ENCODE results near the gene HDAC4. TPM values are rescaled to one million over a fixed set of nuclear protein-coding genes. Genes with fewer than 3 reads are reported as not detected.

Gene HDAC4
- polyA plus RNA-seq, 1 experiment, result 4.4 TPM

- H3K36me3 ChIP-seq (ENCODE audit: control insufficient read depth, insufficient read depth, low read length), result peaks cover 2% of the 10 kb centered on the region
- no peak for DNase-seq (ENCODE audit: low read depth)
- CTCF ChIA-PET, result no interaction called here
- no peaks in the 10 kb centered on the region; the same call in 1 of the 2 replicates for H3K27me3 ChIP-seq (ENCODE audit: control insufficient read depth, insufficient read depth, low read length)
- no peak for TF ChIP-seq CTCF (IDR thresholded peaks at IDR 0.05; ENCODE audit: insufficient read depth, low read depth, low read length)
- H3K4me3 ChIP-seq (ENCODE audit: low read depth, low read length), result no peak overlapping the region
- POLR2A ChIA-PET, result no interaction called here
Observed at GRCh38 chr2:239047861-239048260, 353.0 kb downstream of the HDAC4 start.

GRCh38 chr2:239047420-239047819 is 353.4 kb downstream of the HDAC4 start:
- TF ChIP-seq CTCF (IDR thresholded peaks at IDR 0.05; ENCODE audit: insufficient read depth, low read depth, low read length), result no peak
- CTCF ChIA-PET, result no interaction called here
- POLR2A ChIA-PET, result no interaction called here
- DNase-seq (ENCODE audit: low read depth), result no peak
- H3K27me3 ChIP-seq (ENCODE audit: control insufficient read depth, insufficient read depth, low read length), result no peaks in the 10 kb centered on the region; the same call in 1 of the 2 replicates
- H3K36me3 ChIP-seq (ENCODE audit: control insufficient read depth, insufficient read depth, low read length), result no peaks in the 10 kb centered on the region
- H3K4me3 ChIP-seq (ENCODE audit: low read depth, low read length), result no peak overlapping the region

- no peak overlapping the region for H3K4me3 ChIP-seq (ENCODE audit: low read depth, low read length)
- no peaks in the 10 kb centered on the region; the same call in 1 of the 2 replicates for H3K27me3 ChIP-seq (ENCODE audit: control insufficient read depth, insufficient read depth, low read length)
- H3K36me3 ChIP-seq (ENCODE audit: control insufficient read depth, insufficient read depth, low read length), result no peaks in the 10 kb centered on the region
- DNase-seq (ENCODE audit: low read depth), result no peak
- POLR2A ChIA-PET, result no interaction called here
- no peak for TF ChIP-seq CTCF (IDR thresholded peaks at IDR 0.05; ENCODE audit: insufficient read depth, low read depth, low read length)
- CTCF ChIA-PET, result no interaction called here
Observed at GRCh38 chr2:239046822-239047221, 354.0 kb downstream of the HDAC4 start.

GRCh38 chr2:239044336-239044735 is 356.5 kb downstream of the HDAC4 start:
- CTCF ChIA-PET, result interaction anchor here (0.9 to 1.0 kb wide), 2 partner anchors 10 to 61 kb away, joined by 3 read pairs; no protein-coding TSS in a partner anchor
- TF ChIP-seq CTCF (IDR thresholded peaks at IDR 0.05; ENCODE audit: insufficient read depth, low read depth, low read length), result no peak
- H3K27me3 ChIP-seq (ENCODE audit: control insufficient read depth, insufficient read depth, low read length), result no peaks in the 10 kb centered on the region; the same call in none of the 2 replicates
- POLR2A ChIA-PET, result no interaction called here
- H3K36me3 ChIP-seq (ENCODE audit: control insufficient read depth, insufficient read depth, low read length), result no peaks in the 10 kb centered on the region
- no peak for DNase-seq (ENCODE audit: low read depth)
- H3K4me3 ChIP-seq (ENCODE audit: low read depth, low read length), result no peak overlapping the region

- DNase-seq (ENCODE audit: low read depth), result no peak
- TF ChIP-seq CTCF (IDR thresholded peaks at IDR 0.05; ENCODE audit: insufficient read depth, low read depth, low read length), result no peak
- no peaks in the 10 kb centered on the region; the same call in none of the 2 replicates for H3K27me3 ChIP-seq (ENCODE audit: control insufficient read depth, insufficient read depth, low read length)
- H3K36me3 ChIP-seq (ENCODE audit: control insufficient read depth, insufficient read depth, low read length), result no peaks in the 10 kb centered on the region
- CTCF ChIA-PET, result no interaction called here
- no peak overlapping the region for H3K4me3 ChIP-seq (ENCODE audit: low read depth, low read length)
- POLR2A ChIA-PET, result no interaction called here
Observed at GRCh38 chr2:239043326-239043725, 357.5 kb downstream of the HDAC4 start.
